ENCODE results near the gene MAP3K9. TPM values are rescaled to one million over a fixed set of nuclear protein-coding genes. Genes with fewer than 3 reads are reported as not detected.
A peak's percentile ranks its signal among the peaks of the same experiment; 100 is the strongest.

The MAP3K9 gene
- total RNA-seq, 1 donor from 2014 or later: 13.0 TPM

- no peak overlapping the region for H3K9ac ChIP-seq (ENCODE audit: low read length)
- Mint-ChIP-seq H3K27ac (ENCODE audit: unreplicated experiment) (no peak overlapping the region), H3K4me1 (ENCODE audit: low read depth, unreplicated experiment) (peaks cover 30% of the 10 kb centered on the region), H3K27me3 (ENCODE audit: low read depth, unreplicated experiment) (peaks cover 4% of the 10 kb centered on the region), H3K36me3 (ENCODE audit: low read depth, unreplicated experiment) (no peaks in the 10 kb centered on the region), H3K4me3 (ENCODE audit: unreplicated experiment) (no peak overlapping the region), H3K9me3 (ENCODE audit: unreplicated experiment) (no peaks in the 10 kb centered on the region)
- peaks cover 5% of the 10 kb centered on the region for H3K4me1 ChIP-seq (ENCODE audit: insufficient read depth, low read length)
- no peak overlapping the region for H3K4me2 ChIP-seq (ENCODE audit: low read length)
- FAIRE-seq (no peak), DNase-seq (ENCODE audit: low read depth) (no peak)
- H3K36me3 ChIP-seq (ENCODE audit: insufficient read depth, low read length): no peaks in the 10 kb centered on the region
- H2AFZ ChIP-seq (ENCODE audit: low read depth, low read length): no peak overlapping the region
- H4K20me1 ChIP-seq (ENCODE audit: insufficient read depth, low read length): no peaks in the 10 kb centered on the region
- H3K4me3 ChIP-seq (ENCODE audit: insufficient read depth, low read depth, low read length): no peak overlapping the region
- H3K27me3 ChIP-seq (ENCODE audit: insufficient read depth, low read length): peaks cover 9% of the 10 kb centered on the region
- no peaks in the 10 kb centered on the region for H3K79me2 ChIP-seq (ENCODE audit: insufficient read depth, low read length)
- no peak overlapping the region for H3K27ac ChIP-seq (ENCODE audit: low read depth, low read length)
- no peaks in the 10 kb centered on the region for H3K9me3 ChIP-seq (ENCODE audit: insufficient read depth, low read depth, low read length)
- TF ChIP-seq, protein P1, sequence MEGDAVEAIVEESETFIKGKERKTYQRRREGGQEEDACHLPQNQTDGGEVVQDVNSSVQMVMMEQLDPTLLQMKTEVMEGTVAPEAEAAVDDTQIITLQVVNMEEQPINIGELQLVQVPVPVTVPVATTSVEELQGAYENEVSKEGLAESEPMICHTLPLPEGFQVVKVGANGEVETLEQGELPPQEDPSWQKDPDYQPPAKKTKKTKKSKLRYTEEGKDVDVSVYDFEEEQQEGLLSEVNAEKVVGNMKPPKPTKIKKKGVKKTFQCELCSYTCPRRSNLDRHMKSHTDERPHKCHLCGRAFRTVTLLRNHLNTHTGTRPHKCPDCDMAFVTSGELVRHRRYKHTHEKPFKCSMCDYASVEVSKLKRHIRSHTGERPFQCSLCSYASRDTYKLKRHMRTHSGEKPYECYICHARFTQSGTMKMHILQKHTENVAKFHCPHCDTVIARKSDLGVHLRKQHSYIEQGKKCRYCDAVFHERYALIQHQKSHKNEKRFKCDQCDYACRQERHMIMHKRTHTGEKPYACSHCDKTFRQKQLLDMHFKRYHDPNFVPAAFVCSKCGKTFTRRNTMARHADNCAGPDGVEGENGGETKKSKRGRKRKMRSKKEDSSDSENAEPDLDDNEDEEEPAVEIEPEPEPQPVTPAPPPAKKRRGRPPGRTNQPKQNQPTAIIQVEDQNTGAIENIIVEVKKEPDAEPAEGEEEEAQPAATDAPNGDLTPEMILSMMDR (IDR thresholded peaks at IDR 0.05; ENCODE audit: insufficient read depth, low read depth, low read length): no peak
- no peak for TF ChIP-seq EZH2 (IDR thresholded peaks at IDR 0.05; ENCODE audit: insufficient read depth, low read length)
Measured at GRCh38 chr14:70708717-70709570, 100.4 kb downstream of the MAP3K9 start.

DNA sequence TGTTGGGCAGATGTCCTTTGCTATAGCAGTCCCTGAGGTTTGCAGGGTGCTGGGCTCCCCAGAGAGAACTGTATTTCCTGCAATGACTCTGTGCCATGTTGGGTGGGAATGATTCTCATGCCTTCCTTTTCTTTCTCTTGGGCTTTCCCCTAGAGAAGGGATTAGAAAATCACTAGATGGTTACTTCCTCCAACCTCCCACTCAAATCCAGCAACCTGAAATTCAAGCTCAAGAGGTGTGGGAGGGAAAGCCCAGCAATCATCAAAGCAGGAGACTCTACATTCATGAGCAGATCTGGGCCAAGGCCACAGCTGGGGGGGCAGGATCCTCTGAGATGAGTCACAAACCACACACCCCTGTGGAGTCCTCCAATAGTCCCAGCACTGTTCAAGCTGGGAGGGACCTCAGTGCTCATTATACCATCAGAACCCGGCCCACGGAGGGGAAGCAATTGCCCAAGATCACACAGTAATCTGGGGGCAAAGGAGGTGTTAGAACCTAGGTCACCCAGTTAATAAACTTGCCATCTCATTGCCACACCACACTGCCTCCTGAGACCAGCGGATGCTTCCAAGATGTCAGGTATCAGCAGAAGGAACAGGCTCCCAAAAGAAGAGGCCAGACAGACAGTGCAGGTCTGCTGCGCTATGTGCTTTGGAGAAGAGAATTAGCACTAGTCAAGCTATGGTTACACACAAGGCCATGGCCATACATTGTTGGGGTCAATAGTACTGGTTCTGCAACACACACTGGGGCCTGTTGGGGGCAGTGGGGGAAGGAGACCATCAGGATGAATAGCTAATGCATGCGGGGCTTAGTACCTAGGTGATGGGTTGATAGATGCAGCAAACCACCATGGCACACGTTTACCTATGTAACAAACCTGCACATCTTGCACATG lies 101.9 kb downstream of the MAP3K9 start:
- Histone ChIP-seq H3K4me2 (ENCODE audit: low read length) (peak overlapping the region; percentile 41), H3K9me3 (ENCODE audit: insufficient read depth, low read depth, low read length) (no peaks in the 10 kb centered on the region), H4K20me1 (ENCODE audit: insufficient read depth, low read length) (no peaks in the 10 kb centered on the region), H3K79me2 (ENCODE audit: insufficient read depth, low read length) (no peaks in the 10 kb centered on the region), H3K36me3 (ENCODE audit: insufficient read depth, low read length) (no peaks in the 10 kb centered on the region), H3K9ac (ENCODE audit: low read length) (no peak overlapping the region), H3K4me1 (ENCODE audit: insufficient read depth, low read length) (peaks cover 5% of the 10 kb centered on the region), H3K27ac (ENCODE audit: low read depth, low read length) (no peak overlapping the region), H2AFZ (ENCODE audit: low read depth, low read length) (no peak overlapping the region), H3K27me3 (ENCODE audit: insufficient read depth, low read length) (peaks cover 9% of the 10 kb centered on the region), H3K4me3 (ENCODE audit: insufficient read depth, low read depth, low read length) (no peak overlapping the region)
- Mint-ChIP-seq H3K4me1 (ENCODE audit: low read depth, unreplicated experiment) (peaks cover 25% of the 10 kb centered on the region), H3K27me3 (ENCODE audit: low read depth, unreplicated experiment) (peaks cover 4% of the 10 kb centered on the region), H3K36me3 (ENCODE audit: low read depth, unreplicated experiment) (no peaks in the 10 kb centered on the region), H3K4me3 (ENCODE audit: unreplicated experiment) (peak overlapping the region; percentile 32), H3K9me3 (ENCODE audit: unreplicated experiment) (no peaks in the 10 kb centered on the region), H3K27ac (ENCODE audit: unreplicated experiment) (no peak overlapping the region)
- TF ChIP-seq, protein P1 (IDR thresholded peaks at IDR 0.05; ENCODE audit: insufficient read depth, low read depth, low read length): no peak
- no peak for TF ChIP-seq EZH2 (IDR thresholded peaks at IDR 0.05; ENCODE audit: insufficient read depth, low read length)
- FAIRE-seq: no peak
- DNase-seq (ENCODE audit: low read depth): peak; percentile 84
